Natural killer cell (primary cell): Measurements from ENCODE around the gene MAPKAP1. TPM values are rescaled to one million over a fixed set of nuclear protein-coding genes. Genes with fewer than 3 reads are reported as not detected.

Experiments
- ATAC-seq, 3 donors: fragments of 150-1000 bp in 2 of 3; fragments of 200-7000 bp in 1 of 3; cut with Tn5 transposase; 1 replicate in 1 of 3; 2 replicates in 2 of 3; pipeline ENCODE4 v1.10.0; 2021; ENCODE audit warnings: mild to moderate bottlenecking in 2 of 3, moderate library complexity in 2 of 3
- DNase-seq, 2 donors: peaks; one replicate each; pipeline versions ENCODE4 v3.0.0 to v3.0.0-alpha.2; 2013 to 2021; ENCODE audit warnings: mixed read lengths in 1 of 2
- H3K27ac ChIP-seq: one replicate; pipeline ENCODE4 v1.5.1; 2013; ENCODE audit warnings: mild to moderate bottlenecking, low read length
- H3K27me3 ChIP-seq: one replicate; pipeline ENCODE4 v1.6.1; 2013; ENCODE audit warnings: low read length; ENCODE audit not compliant: control insufficient read depth, insufficient read depth
- H3K36me3 ChIP-seq: one replicate; pipeline ENCODE4 v1.6.1; 2013; ENCODE audit warnings: low read length; ENCODE audit not compliant: control insufficient read depth, insufficient read depth
- H3K4me1 ChIP-seq: one replicate; pipeline ENCODE4 v1.6.1; 2013; ENCODE audit warnings: low read length; ENCODE audit not compliant: control insufficient read depth, insufficient read depth
- H3K4me3 ChIP-seq: one replicate; pipeline ENCODE4 v1.5.1; 2013; ENCODE audit warnings: low read length
- H3K9me3 ChIP-seq: one replicate; pipeline ENCODE4 v1.6.1; 2013; ENCODE audit warnings: low read length; ENCODE audit not compliant: control insufficient read depth, insufficient read depth
- H3K27ac Mint-ChIP-seq, 2 donors: one replicate each; pipeline ENCODE4 v1.8.0; 2022; ENCODE audit warnings: mild to moderate bottlenecking in 2 of 2, mixed read lengths in 2 of 2, moderate library complexity in 1 of 2
- H3K27me3 Mint-ChIP-seq, 2 donors: one replicate each; pipeline ENCODE4 v1.8.0; 2022; ENCODE audit warnings: low read depth in 2 of 2, mixed read lengths in 2 of 2
- H3K36me3 Mint-ChIP-seq: one replicate; pipeline ENCODE4 v1.8.0; 2022; ENCODE audit warnings: mixed read lengths
- H3K4me1 Mint-ChIP-seq, 2 donors: one replicate each; pipeline ENCODE4 v1.8.0; 2022; ENCODE audit warnings: mixed read lengths in 2 of 2
- H3K4me3 Mint-ChIP-seq: one replicate; pipeline ENCODE4 v1.8.0; 2022; ENCODE audit warnings: mild to moderate bottlenecking, moderate library complexity, mixed read lengths
- H3K9me3 Mint-ChIP-seq, 2 donors: one replicate each; pipeline ENCODE4 v1.8.0; 2022; ENCODE audit warnings: mixed read lengths in 2 of 2
- CTCF ChIP-seq: fragments of 200-600 bp; IDR thresholded peaks from one replicate; pipeline ENCODE4 v1.8.0; 2022; ENCODE audit warnings: antibody characterized with exemption
- WGBS: methylation state at CpG from one replicate; pipeline ENCODE4 v1.1.7; 2013; ENCODE audit warnings: missing lambda C conversion rate; ENCODE audit not compliant: insufficient coverage; 5-methylcytosine and 5-hydroxymethylcytosine counted together
- intact Hi-C: fragments of 100-400 bp; cut with micrococcal nuclease; formaldehyde crosslinking; loops from one replicate; pipeline ENCODE4 v1.14.2; 2022
- total RNA-seq, 4 donors: library from RNA; stranded (reverse); fragments of 120-200 nt in 1 of 4; gene quantifications; one replicate each; pipeline versions ENCODE4 v1.2.3 to v1.2.4, GENCODE V29; 2013 to 2022

MAPKAP1 gene
- total RNA-seq, 3 donors from 2014 or later (not counting 1 experiment from before 2014, with no cell fraction given): 51.1 to 73.0 (median 58.8) TPM

GRCh38 chr9:125493384-125493783 is 213.6 kb downstream of the MAPKAP1 start:
- Mint-ChIP-seq H3K27ac (no peak overlapping the region), H3K27me3 (no peaks in the 10 kb centered on the region), H3K4me1 (peaks cover 0 to 6% of the 10 kb centered on the region in 2 donors), H3K9me3 (no peaks in the 10 kb centered on the region), H3K36me3 (no peaks in the 10 kb centered on the region), H3K4me3 (no peak overlapping the region)
- no peak overlapping the region for H3K27ac ChIP-seq
- no peak for TF ChIP-seq CTCF
- H3K27me3 ChIP-seq: no peaks in the 10 kb centered on the region
- H3K4me3 ChIP-seq: no peak overlapping the region
- WGBS: over 99% methylated on average over 5 of the region's 5 CpGs
- DNase-seq (no peak), ATAC-seq (no peak)
- intact Hi-C loops: no loop called here
- no peaks in the 10 kb centered on the region for H3K9me3 ChIP-seq
- H3K36me3 ChIP-seq: no peaks in the 10 kb centered on the region
- no peaks in the 10 kb centered on the region for H3K4me1 ChIP-seq

GRCh38 chr9:125492719-125493118 is 214.3 kb downstream of the MAPKAP1 start:
- ATAC-seq (no peak), DNase-seq (no peak)
- H3K27me3 ChIP-seq: no peaks in the 10 kb centered on the region
- no peaks in the 10 kb centered on the region for H3K4me1 ChIP-seq
- H3K27ac ChIP-seq: no peak overlapping the region
- no peaks in the 10 kb centered on the region for H3K27me3 Mint-ChIP-seq
- H3K4me3 Mint-ChIP-seq: no peak overlapping the region
- WGBS: 98% methylated on average over 2 of the region's 2 CpGs
- H3K9me3 Mint-ChIP-seq: no peaks in the 10 kb centered on the region
- H3K4me3 ChIP-seq: no peak overlapping the region
- no peaks in the 10 kb centered on the region for H3K36me3 Mint-ChIP-seq
- H3K9me3 ChIP-seq: no peaks in the 10 kb centered on the region
- peaks cover 0 to 6% of the 10 kb centered on the region in 2 donors for H3K4me1 Mint-ChIP-seq
- no peak for TF ChIP-seq CTCF
- no peak overlapping the region for H3K27ac Mint-ChIP-seq
- no peaks in the 10 kb centered on the region for H3K36me3 ChIP-seq
- intact Hi-C loops: no loop called here

- TF ChIP-seq CTCF: no peak
- H3K27me3 ChIP-seq: no peaks in the 10 kb centered on the region
- DNase-seq (no peak), ATAC-seq (no peak)
- H3K27ac ChIP-seq: no peak overlapping the region
- Mint-ChIP-seq H3K27me3 (no peaks in the 10 kb centered on the region), H3K27ac (no peak overlapping the region), H3K4me3 (no peak overlapping the region), H3K4me1 (peaks cover 8 to 12% of the 10 kb centered on the region in 2 donors), H3K36me3 (no peaks in the 10 kb centered on the region), H3K9me3 (no peaks in the 10 kb centered on the region)
- no peak overlapping the region for H3K4me3 ChIP-seq
- intact Hi-C loops: no loop called here
- no peaks in the 10 kb centered on the region for H3K4me1 ChIP-seq
- H3K9me3 ChIP-seq: no peaks in the 10 kb centered on the region
- peaks cover 6% of the 10 kb centered on the region for H3K36me3 ChIP-seq
- WGBS: 50% methylated on average over 2 of the region's 2 CpGs
Observed at GRCh38 chr9:125487842-125488241, 219.2 kb downstream of the MAPKAP1 start.

GRCh38 chr9:125486576-125486975 is 220.4 kb downstream of the MAPKAP1 start:
- Mint-ChIP-seq H3K4me3 (no peak overlapping the region), H3K36me3 (no peaks in the 10 kb centered on the region), H3K27ac (no peak overlapping the region), H3K9me3 (no peaks in the 10 kb centered on the region), H3K4me1 (peaks cover 8 to 12% of the 10 kb centered on the region in 2 donors), H3K27me3 (no peaks in the 10 kb centered on the region)
- 98% methylated on average over 5 of the region's 5 CpGs for WGBS
- Histone ChIP-seq H3K27me3 (no peaks in the 10 kb centered on the region), H3K4me3 (no peak overlapping the region), H3K4me1 (no peaks in the 10 kb centered on the region), H3K27ac (no peak overlapping the region), H3K9me3 (no peaks in the 10 kb centered on the region), H3K36me3 (peaks cover 6% of the 10 kb centered on the region)
- DNase-seq (no peak), ATAC-seq (no peak)
- intact Hi-C loops: no loop called here
- TF ChIP-seq CTCF: no peak
